ENCODE results near the gene ZAP70.

ZAP70 gene

DNA sequence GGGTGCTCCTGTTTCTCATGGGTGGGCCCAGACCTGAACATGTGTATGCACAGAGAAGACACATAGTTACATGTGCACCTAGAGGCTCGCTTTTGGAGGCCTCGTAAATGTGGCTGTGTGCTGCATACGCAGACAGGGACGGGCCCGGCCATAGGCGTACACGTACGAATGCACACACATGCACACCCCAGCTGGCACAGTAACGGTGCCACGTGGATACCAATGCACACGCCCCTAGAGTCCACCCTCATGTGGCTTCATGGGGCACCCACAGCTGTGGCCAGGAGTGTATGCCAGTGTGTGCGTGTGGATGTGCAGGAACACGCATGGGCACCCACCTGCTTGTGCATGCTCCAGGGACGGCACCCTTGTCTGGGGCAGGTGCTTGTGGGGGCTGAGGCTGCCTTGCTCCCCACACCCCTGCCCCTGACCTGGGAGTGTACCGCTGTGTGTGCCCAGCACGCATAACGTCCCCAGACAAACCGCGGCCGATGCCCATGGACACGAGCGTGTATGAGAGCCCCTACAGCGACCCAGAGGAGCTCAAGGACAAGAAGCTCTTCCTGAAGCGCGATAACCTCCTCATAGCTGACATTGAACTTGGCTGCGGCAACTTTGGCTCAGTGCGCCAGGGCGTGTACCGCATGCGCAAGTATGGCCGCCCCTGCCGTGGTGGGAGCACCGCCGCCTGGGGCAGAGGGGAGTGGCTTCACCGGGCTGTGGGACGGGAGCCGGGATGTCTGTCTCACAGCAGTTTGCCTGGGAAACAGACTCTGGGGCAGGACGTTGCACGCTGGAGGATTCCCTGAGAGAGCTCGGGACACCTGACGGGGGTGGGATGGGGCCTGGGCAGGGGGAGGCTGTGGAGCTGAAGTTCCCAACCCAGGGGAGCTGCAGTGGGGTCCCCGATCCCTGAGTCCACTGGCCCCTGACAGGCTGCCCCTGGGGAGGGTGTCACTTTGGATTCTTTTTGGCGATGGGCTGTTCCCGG is 21.0 kb downstream of the ZAP70 start:
- DNase-seq (ENCODE audit: low read depth), result no peak

- DNase-seq (ENCODE audit: low read depth), result no peak
These were observed 21.8 kb downstream of the ZAP70 start for GRCh38 chr2:97735161-97735561.

DNA sequence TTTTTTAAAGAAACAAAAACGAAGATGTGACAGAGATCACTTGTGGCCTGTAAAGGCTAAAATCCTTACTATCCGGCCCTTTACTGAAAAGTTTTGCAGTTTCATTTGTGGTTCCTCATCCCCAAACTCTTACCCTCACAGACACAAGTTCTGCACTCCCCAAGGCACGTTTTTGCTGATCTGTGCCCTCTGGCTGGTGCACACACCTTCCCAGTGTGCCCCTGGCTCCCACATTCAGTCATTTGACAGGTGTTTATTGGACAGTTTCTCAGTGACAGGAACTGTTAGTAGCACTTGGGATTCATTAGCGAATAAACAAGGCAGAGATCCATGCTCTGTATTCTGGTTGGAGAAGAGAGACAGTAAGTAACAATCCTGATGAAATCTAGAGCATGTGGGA is 22.8 kb downstream of the ZAP70 start:
- DNase-seq (ENCODE audit: low read depth), result no peak

GRCh38 chr2:97736608-97737330 is 23.4 kb downstream of the ZAP70 start:
- DNase-seq (ENCODE audit: low read depth), result no peak

DNA sequence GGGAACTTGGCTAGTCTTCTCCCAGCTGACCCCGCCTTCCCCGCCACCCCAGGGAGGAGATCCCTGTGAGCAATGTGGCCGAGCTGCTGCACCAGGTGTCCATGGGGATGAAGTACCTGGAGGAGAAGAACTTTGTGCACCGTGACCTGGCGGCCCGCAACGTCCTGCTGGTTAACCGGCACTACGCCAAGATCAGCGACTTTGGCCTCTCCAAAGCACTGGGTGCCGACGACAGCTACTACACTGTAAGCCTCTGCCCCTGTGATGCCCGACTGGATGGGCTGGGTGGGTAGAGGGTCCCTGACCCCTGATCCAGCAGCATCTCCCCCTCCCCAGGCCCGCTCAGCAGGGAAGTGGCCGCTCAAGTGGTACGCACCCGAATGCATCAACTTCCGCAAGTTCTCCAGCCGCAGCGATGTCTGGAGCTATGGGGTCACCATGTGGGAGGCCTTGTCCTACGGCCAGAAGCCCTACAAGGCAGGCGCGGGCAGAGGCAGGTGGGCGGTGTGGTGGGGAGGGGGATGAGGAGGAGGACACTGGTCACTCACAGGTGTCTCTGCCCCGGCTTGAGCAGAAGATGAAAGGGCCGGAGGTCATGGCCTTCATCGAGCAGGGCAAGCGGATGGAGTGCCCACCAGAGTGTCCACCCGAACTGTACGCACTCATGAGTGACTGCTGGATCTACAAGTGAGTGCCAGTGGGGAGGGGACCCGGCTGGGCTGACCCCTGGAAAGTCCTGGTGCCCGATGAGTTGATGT is 24.2 kb downstream of the ZAP70 start:
- DNase-seq (ENCODE audit: low read depth), result no peak

GRCh38 chr2:97738179-97739019 is 25.0 kb downstream of the ZAP70 start:
- DNase-seq (ENCODE audit: low read depth), result no peak

DNA sequence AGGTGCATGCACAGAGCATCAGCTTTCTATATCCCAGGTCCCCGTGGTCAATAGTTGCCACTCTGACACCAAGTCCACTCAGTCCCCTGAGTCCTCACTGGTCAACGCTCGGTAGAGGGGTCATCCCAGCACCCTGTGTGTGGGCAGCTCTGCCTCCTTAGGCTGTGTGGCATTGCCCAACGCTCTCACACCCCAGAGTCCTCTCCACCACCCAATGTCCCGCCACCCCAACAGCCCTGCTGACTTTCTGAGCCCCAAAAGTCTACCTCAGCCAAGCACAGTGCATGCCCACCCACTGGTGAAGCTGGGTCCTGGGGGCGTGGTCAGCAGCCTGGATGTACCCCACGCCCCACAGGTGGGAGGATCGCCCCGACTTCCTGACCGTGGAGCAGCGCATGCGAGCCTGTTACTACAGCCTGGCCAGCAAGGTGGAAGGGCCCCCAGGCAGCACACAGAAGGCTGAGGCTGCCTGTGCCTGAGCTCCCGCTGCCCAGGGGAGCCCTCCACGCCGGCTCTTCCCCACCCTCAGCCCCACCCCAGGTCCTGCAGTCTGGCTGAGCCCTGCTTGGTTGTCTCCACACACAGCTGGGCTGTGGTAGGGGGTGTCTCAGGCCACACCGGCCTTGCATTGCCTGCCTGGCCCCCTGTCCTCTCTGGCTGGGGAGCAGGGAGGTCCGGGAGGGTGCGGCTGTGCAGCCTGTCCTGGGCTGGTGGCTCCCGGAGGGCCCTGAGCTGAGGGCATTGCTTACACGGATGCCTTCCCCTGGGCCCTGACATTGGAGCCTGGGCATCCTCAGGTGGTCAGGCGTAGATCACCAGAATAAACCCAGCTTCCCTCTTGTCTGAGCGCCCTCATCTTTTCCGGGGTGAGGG is 25.9 kb downstream of the ZAP70 start:
- DNase-seq (ENCODE audit: low read depth), result no peak

DNA sequence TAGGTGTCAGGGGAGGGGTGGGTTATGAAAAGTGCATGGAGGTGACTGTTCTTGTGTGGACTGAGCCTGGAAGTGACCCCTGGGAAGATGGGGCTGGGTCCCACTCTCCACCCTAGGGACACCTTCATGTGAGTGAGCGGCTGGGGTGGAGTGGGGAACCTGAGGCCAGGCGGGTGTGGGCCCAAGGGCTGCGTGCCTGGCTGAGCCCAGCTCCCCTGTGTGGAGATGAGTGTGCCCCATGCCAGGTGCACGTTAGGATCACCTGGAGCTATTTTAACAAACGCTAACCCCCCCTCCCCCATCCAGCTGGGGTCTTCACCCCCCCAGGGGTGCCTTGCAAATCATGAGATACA is 26.5 kb downstream of the ZAP70 start:
- DNase-seq (ENCODE audit: low read depth), result no peak

GRCh38 chr2:97740590-97741182 is 27.3 kb downstream of the ZAP70 start:
- no peak for DNase-seq (ENCODE audit: low read depth)

GRCh38 chr2:97741251-97741650 is 27.9 kb downstream of the ZAP70 start:
- DNase-seq (ENCODE audit: low read depth), result no peak

DNA sequence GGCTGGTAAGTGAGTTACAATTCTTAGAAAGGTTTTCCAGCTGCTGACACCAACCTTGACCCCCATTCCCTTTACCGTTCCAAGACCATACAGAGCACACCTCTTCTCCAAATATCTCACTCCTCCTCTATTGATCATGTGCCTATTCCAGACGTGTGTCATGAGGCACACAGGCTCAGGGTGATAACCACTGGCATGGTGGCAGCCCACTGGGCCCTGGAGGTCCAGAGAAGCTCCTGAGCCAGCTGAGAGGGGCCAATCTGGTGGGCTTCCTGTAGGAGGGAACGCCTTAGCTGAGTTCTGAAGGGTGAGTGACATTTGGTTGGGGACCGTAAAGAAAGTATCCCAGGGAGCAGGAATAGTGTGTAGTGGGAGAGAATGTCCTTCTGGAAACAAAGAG is 28.3 kb downstream of the ZAP70 start:
- no peak for DNase-seq (ENCODE audit: low read depth)

GRCh38 chr2:97742381-97742847 is 29.0 kb downstream of the ZAP70 start:
- no peak for DNase-seq (ENCODE audit: low read depth)

- no peak for DNase-seq (ENCODE audit: low read depth)
These were observed 30.5 kb downstream of the ZAP70 start for GRCh38 chr2:97743913-97744312.

- DNase-seq (ENCODE audit: low read depth), result no peak
These were observed 32.2 kb downstream of the ZAP70 start for GRCh38 chr2:97745474-97746174.

DNA sequence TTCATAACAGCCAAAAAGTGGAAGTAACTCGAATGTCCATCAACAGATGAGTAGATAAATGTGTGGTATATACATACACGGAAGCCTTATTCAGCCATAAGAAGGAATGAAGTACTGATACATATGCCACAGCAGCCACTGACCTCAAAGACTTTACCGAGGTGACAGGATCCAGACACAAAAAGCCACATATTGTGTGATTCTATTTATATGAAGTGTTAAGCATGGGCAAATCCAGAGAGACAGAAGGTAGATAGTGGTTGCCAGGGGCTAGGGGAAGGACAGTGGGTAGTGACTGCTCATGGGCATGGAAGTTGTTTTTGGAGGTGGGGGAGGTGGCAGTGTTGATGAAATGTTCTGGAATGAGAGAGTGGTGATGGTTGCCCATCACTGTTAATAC is 33.9 kb downstream of the ZAP70 start:
- no peak for DNase-seq (ENCODE audit: low read depth)

DNA sequence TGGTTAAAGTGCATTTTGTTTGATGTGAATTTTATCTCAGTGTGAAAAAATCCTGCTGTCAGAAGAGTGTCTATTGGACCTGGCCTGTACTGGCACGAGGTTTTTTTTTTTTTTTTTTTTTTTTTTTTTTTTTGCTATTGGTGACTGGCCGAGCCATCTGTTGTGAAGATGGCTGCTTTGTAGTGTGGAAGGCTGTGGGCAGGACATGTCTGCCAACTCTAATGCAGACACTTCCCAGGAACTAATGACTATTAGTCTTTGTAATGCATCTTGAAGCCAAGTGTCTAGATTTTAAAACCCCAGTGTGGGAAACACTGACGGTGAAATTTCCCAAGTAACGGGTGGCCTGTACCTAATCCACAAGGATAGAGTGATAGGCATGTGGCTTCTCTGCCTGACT is 34.3 kb downstream of the ZAP70 start:
- no peak for DNase-seq (ENCODE audit: low read depth)

GRCh38 chr2:97749581-97749980 is 36.2 kb downstream of the ZAP70 start:
- no peak for DNase-seq (ENCODE audit: low read depth)

GRCh38 chr2:97750017-97750416 is 36.6 kb downstream of the ZAP70 start:
- no peak for DNase-seq (ENCODE audit: low read depth)

GRCh38 chr2:97751752-97752151 is 38.4 kb downstream of the ZAP70 start:
- DNase-seq (ENCODE audit: low read depth), result no peak

Measured in HS-5 (cell line).